22Rv1 (cell line): ENCODE results near the gene MADD.

ENCODE experiments used
- CTCF ChIP-seq: fragments of 450-650 bp; IDR thresholded peaks from 2 replicates; pipeline ENCODE4 v1.5.1; 2017; ENCODE audit warnings: mild to moderate bottlenecking
- ZFX ChIP-seq: fragments of 450-650 bp; IDR thresholded peaks from 2 replicates; pipeline ENCODE4 v1.6.1; 2017; ENCODE audit warnings: antibody characterized with exemption, borderline replicate concordance

GRCh38 chr11:47373876-47374719 lies 104.2 kb downstream of the MADD start:
- TF ChIP-seq CTCF (peak; percentile 99), ZFX (no peak)
